Measurements from ENCODE around the gene OPHN1.

- TF ChIP-seq CTCF (IDR thresholded peaks at IDR 0.05) (no peak), POLR2A (IDR thresholded peaks at IDR 0.05) (no peak)
These were observed 125.5 kb downstream of the OPHN1 start for GRCh38 chrX:68307769-68308168.

All from lower leg skin (tissue), 3 donors.